Effector CD8-positive, alpha-beta T cell (primary cell): ENCODE measurements around the gene MYL12B.
A peak's percentile ranks its signal among the peaks of the same experiment; 100 is the strongest.
"Not testable (repeated sequence)": the region's sequence is repeated elsewhere in the genome, so short reads cannot be mapped to it uniquely, and the experiment has no call there.

Source experiments
- DNase-seq: peaks from one replicate; lab custom pipeline; 2025; lab: John Stamatoyannopoulos, UW
- total RNA-seq, 4 experiments: gene quantifications; one replicate each; lab custom pipeline; 2026; lab: John Stamatoyannopoulos, UW

Gene MYL12B
- total RNA-seq, result 333 to 369 (median 340) reads per million in 4 experiments

- DNase-seq, result peak; percentile 61
These were observed at the start of gene MYL12B for GRCh38 chr18:3261373-3262233. MYL12B (plus strand) TSS chr18:3262133; CDS start chr18:3272899, 10,766 bp downstream.

- no peak for DNase-seq
These were observed 49.3 kb upstream of the MYL12B start for GRCh38 chr18:3212657-3213056.

GRCh38 chr18:3213300-3214059, 48.5 kb upstream of the MYL12B start:
- DNase-seq, result no peak

- DNase-seq, result no peak
These were observed 46.9 kb upstream of the MYL12B start for GRCh38 chr18:3214855-3215637.

- DNase-seq, result no peak
These were observed 44.9 kb upstream of the MYL12B start for GRCh38 chr18:3216987-3217386.

GRCh38 chr18:3217948-3218647, 43.8 kb upstream of the MYL12B start:
- DNase-seq, result no peak

GRCh38 chr18:3218819-3219218, 43.1 kb upstream of the MYL12B start:
- DNase-seq, result no peak

- no peak for DNase-seq
These were observed 42.7 kb upstream of the MYL12B start for GRCh38 chr18:3219241-3219630.

- no peak for DNase-seq
These were observed 42.1 kb upstream of the MYL12B start, which contains the start of gene MYOM1 for GRCh38 chr18:3219631-3220335. MYOM1 (minus strand) TSS chr18:3219968; CDS start chr18:3215223, 4,745 bp downstream.

- not testable (repeated sequence) for DNase-seq
These were observed 41.1 kb upstream of the MYL12B start for GRCh38 chr18:3220868-3221267.

GRCh38 chr18:3221496-3221895, 40.4 kb upstream of the MYL12B start:
- no peak for DNase-seq

GRCh38 chr18:3223356-3223755, 38.6 kb upstream of the MYL12B start:
- no peak for DNase-seq

GRCh38 chr18:3224223-3224622, 37.7 kb upstream of the MYL12B start:
- no peak for DNase-seq

GRCh38 chr18:3225588-3225987, 36.3 kb upstream of the MYL12B start:
- DNase-seq, result no peak

GRCh38 chr18:3226048-3226447, 35.9 kb upstream of the MYL12B start:
- no peak for DNase-seq

- DNase-seq, result no peak
These were observed 31.3 kb upstream of the MYL12B start for GRCh38 chr18:3230401-3231334.

GRCh38 chr18:3233004-3233403, 28.9 kb upstream of the MYL12B start:
- DNase-seq, result no peak

GRCh38 chr18:3233433-3234168, 28.3 kb upstream of the MYL12B start:
- DNase-seq, result no peak

- no peak for DNase-seq
These were observed 27.5 kb upstream of the MYL12B start for GRCh38 chr18:3234457-3234856.
